ENCODE measurements around the gene SEMA3G.

DNA sequence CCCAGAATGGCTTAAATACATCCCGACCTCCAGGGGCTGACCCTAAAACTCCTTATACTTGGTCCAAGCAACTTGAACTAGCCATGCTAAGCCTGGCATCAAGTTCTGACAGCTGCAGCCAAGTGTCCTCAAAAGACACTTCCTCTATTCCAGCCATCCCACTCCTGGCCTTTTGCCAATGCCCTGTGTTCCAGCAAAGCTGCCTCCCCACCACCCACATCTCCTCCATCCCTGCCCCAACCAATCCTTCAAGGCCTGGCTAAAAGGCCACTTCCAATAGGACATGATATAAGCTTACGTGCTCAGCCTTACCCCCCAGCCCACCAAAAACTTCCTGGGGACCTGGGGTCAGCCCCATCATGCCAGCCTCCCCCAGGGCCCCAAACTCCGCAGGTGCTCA is 40.9 kb downstream of the SEMA3G start:
- TF ChIP-seq POLR2AphosphoS5 (IDR thresholded peaks at IDR 0.05; ENCODE audit: low read depth, low read length) (no peak), TAF1 (IDR thresholded peaks at IDR 0.05; ENCODE audit: borderline replicate concordance, insufficient read depth, low read length) (no peak)
- TF ChIP-seq, protein P1, sequence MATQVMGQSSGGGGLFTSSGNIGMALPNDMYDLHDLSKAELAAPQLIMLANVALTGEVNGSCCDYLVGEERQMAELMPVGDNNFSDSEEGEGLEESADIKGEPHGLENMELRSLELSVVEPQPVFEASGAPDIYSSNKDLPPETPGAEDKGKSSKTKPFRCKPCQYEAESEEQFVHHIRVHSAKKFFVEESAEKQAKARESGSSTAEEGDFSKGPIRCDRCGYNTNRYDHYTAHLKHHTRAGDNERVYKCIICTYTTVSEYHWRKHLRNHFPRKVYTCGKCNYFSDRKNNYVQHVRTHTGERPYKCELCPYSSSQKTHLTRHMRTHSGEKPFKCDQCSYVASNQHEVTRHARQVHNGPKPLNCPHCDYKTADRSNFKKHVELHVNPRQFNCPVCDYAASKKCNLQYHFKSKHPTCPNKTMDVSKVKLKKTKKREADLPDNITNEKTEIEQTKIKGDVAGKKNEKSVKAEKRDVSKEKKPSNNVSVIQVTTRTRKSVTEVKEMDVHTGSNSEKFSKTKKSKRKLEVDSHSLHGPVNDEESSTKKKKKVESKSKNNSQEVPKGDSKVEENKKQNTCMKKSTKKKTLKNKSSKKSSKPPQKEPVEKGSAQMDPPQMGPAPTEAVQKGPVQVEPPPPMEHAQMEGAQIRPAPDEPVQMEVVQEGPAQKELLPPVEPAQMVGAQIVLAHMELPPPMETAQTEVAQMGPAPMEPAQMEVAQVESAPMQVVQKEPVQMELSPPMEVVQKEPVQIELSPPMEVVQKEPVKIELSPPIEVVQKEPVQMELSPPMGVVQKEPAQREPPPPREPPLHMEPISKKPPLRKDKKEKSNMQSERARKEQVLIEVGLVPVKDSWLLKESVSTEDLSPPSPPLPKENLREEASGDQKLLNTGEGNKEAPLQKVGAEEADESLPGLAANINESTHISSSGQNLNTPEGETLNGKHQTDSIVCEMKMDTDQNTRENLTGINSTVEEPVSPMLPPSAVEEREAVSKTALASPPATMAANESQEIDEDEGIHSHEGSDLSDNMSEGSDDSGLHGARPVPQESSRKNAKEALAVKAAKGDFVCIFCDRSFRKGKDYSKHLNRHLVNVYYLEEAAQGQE (IDR thresholded peaks at IDR 0.05; ENCODE audit: insufficient read depth in 1 of 2, low read depth in 2 of 2, low read length in 2 of 2): no peak
